Astrocyte of the cerebellum (primary cell): ENCODE results near the gene MTAP.

ENCODE experiments used
- DNase-seq: peaks from one replicate; pipeline ENCODE4 v3.0.0-alpha.2; 2011; ENCODE audit warnings: low read depth
- H3K4me3 ChIP-seq: 2 replicates; pipeline ENCODE4 v1.5.1; 2011; ENCODE audit warnings: mild to moderate bottlenecking, low read depth, low read length, moderate library complexity
- CTCF ChIP-seq: IDR thresholded peaks from 2 replicates; pipeline ENCODE4 v1.5.1; 2012; ENCODE audit warnings: low read length, low read depth, moderate library complexity, mild to moderate bottlenecking; ENCODE audit errors: missing control alignments
- in situ Hi-C: cut with HindIII; loops from 2 replicates; pipeline ENCODE4 v1.10.0; 2017; ENCODE audit warnings: low sequenced_read_pairs

The MTAP gene

GRCh38 chr9:21781656-21782055, 20.8 kb upstream of the MTAP start:
- no peak overlapping the region for H3K4me3 ChIP-seq
- in situ Hi-C loops = loop anchor here (25.0 kb wide), 1 partner anchor 319 kb away; no protein-coding TSS in a partner anchor
- no peak for DNase-seq
- no peak for TF ChIP-seq CTCF

DNA sequence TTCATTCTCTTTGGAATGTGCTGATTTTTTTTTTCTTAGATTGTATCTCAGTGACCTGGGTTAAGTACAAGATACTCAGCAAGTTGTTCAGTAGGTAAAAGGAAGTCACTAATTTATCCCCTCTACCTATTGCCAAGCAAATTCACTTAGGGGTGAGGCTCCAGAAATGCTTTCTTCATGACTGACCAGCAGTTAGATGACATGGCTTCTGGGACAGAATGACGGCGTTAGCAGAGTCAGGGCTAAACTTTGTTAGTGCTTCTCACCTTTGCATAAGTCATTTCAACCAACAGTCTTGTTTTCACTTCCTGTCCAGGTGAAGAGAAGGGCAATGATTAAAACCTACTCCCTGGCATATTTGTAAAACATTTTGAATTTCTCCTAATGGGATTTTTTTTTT, 20.2 kb upstream of the MTAP start:
- H3K4me3 ChIP-seq = no peak overlapping the region
- no peak for DNase-seq
- in situ Hi-C loops = loop anchor here (25.0 kb wide), 1 partner anchor 320 kb away; no protein-coding TSS in a partner anchor
- TF ChIP-seq CTCF = no peak

GRCh38 chr9:21788752-21789151, 13.7 kb upstream of the MTAP start:
- TF ChIP-seq CTCF = no peak
- in situ Hi-C loops = loop anchor here (5.0 to 25.0 kb wide), 2 partner anchors 231 to 326 kb away; no protein-coding TSS in a partner anchor
- no peak overlapping the region for H3K4me3 ChIP-seq
- no peak for DNase-seq

DNA sequence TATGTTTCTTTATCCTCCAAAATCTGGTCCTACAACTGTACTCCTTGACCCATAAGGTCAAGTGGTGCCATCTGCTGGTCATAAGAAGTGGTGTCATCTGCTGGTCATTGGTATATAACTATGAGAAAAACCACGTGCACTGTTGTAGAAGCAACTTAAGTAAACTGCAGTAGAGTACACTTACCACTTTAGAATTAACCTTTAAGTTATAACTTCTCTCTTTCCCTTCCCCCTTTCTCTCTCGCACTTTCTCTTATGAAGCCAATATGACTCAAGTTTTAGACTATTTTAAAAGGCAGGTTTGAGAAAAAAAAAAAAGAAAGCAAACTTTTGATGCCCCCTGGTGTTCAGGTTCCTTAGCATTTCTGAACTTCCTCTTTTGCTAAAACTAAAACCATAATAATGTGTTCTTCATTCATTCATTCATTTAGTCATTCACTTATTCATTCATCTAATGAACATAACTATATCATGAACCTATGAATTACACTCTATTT, 12.8 kb upstream of the MTAP start:
- in situ Hi-C loops = loop anchor here (5.0 to 25.0 kb wide), 2 partner anchors 232 to 327 kb away; no protein-coding TSS in a partner anchor
- H3K4me3 ChIP-seq = peak overlapping the region; percentile 21
- peak; percentile 93 for DNase-seq
- peak; percentile 75 for TF ChIP-seq CTCF

DNA sequence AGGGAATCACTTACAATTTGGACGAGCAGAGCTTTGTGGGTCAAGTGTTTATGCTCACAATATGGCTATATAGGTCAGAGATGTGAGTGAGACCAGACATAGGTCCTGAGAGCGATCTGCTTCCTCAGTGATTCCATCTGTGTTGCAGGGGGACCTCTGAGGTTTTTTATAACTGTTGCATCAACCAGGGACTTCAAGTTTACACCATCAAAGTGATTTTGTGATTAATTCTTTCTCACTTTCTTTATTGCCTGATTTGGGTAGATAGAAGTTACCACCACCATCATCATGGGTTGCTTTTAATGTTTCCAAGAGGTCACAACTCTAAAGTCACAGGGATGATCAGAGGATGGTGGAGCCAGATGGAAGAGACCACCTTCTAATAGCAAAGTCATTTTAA, 7.0 kb upstream of the MTAP start:
- no peak for TF ChIP-seq CTCF
- no peak overlapping the region for H3K4me3 ChIP-seq
- DNase-seq = no peak
- in situ Hi-C loops = loop anchor here (25.0 kb wide), 1 partner anchor 333 kb away; no protein-coding TSS in a partner anchor

- in situ Hi-C loops = loop anchor here (25.0 kb wide), 1 partner anchor 334 kb away; no protein-coding TSS in a partner anchor
These were observed 5.7 kb upstream of the MTAP start for GRCh38 chr9:21796768-21797167.

More at GRCh38 chr9:21796768-21797167, 5.7 kb upstream of the MTAP start:
- H3K4me3 ChIP-seq = no peak overlapping the region
- DNase-seq = no peak
- TF ChIP-seq CTCF = no peak
